A673 (cell line): Measurements from ENCODE around the gene PRIMPOL.

Experiments used
- EZH2 ChIP-seq: fragments of 200-600 bp; sonication (generic); IDR thresholded peaks from 2 replicates; pipeline ENCODE4 v1.6.1; 2017; ENCODE audit warnings: borderline replicate concordance, low read depth, mild to moderate bottlenecking, mixed read lengths, antibody characterized with exemption, low read length; ENCODE audit not compliant: poor library complexity, severe bottlenecking
- TF ChIP-seq, protein P1 (sequence below): fragments of 300-800, 200-600 bp; sonication (generic); conservative IDR thresholded peaks from 2 replicates; pipeline ENCODE4 v1.5.1; 2017; ENCODE audit warnings: low read depth, mild to moderate bottlenecking, antibody characterized with exemption, low read length, moderate library complexity, mixed read lengths

DNA sequence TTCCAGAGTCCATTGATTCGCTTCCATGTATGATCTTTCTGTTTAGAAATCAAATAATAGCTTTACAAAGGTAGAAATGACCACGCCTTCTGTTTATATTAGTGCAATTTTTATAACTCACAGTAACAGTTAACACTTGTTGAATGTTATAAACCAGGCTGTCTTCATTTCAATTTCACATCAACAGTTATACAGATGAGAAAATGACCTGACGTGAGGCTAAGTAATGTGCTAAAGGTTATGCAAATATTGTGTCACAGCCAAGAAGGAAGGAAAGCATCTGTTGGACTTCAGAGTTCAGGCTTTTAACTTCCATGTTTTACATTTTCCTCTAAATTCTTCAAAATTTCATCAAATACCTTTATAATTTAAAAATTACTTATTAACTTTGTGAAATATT lies 14.2 kb upstream of the PRIMPOL start:
- TF ChIP-seq, protein P1, sequence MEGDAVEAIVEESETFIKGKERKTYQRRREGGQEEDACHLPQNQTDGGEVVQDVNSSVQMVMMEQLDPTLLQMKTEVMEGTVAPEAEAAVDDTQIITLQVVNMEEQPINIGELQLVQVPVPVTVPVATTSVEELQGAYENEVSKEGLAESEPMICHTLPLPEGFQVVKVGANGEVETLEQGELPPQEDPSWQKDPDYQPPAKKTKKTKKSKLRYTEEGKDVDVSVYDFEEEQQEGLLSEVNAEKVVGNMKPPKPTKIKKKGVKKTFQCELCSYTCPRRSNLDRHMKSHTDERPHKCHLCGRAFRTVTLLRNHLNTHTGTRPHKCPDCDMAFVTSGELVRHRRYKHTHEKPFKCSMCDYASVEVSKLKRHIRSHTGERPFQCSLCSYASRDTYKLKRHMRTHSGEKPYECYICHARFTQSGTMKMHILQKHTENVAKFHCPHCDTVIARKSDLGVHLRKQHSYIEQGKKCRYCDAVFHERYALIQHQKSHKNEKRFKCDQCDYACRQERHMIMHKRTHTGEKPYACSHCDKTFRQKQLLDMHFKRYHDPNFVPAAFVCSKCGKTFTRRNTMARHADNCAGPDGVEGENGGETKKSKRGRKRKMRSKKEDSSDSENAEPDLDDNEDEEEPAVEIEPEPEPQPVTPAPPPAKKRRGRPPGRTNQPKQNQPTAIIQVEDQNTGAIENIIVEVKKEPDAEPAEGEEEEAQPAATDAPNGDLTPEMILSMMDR: no peak
- no peak for TF ChIP-seq EZH2
